Liver (tissue), 9 donors: ENCODE measurements around the gene FOXN3. TPM values are rescaled to one million over a fixed set of nuclear protein-coding genes. Genes with fewer than 3 reads are reported as not detected.

Experiments
- DNase-seq: peaks from one replicate; pipeline ENCODE4 v3.0.0-alpha.2; 2017; ENCODE audit warnings: low spot score
- H3K27ac ChIP-seq, 2 donors: one replicate each; pipeline ENCODE4 v1.7.0; 2013; ENCODE audit warnings: inconsistent platforms in 2 of 2, low read length in 2 of 2, control low read depth in 1 of 2, low read depth in 1 of 2, mild to moderate bottlenecking in 1 of 2
- H3K27me3 ChIP-seq, 4 donors: one replicate each; pipeline versions ENCODE4 v1.6.1 to v1.7.0; 2013; ENCODE audit warnings: low read length in 3 of 4, inconsistent platforms in 1 of 4, mild to moderate bottlenecking in 1 of 4, moderate library complexity in 1 of 4; ENCODE audit not compliant: control insufficient read depth in 4 of 4, insufficient read depth in 4 of 4
- H3K36me3 ChIP-seq, 4 donors: one replicate each; pipeline versions ENCODE4 v1.6.1 to v1.7.0; 2013; ENCODE audit warnings: low read length in 3 of 4, mild to moderate bottlenecking in 3 of 4, low read depth in 1 of 4, moderate library complexity in 1 of 4; ENCODE audit not compliant: control insufficient read depth in 4 of 4, insufficient read depth in 3 of 4
- H3K4me1 ChIP-seq, 4 donors: one replicate each; pipeline versions ENCODE4 v1.6.1 to v1.7.0; 2013; ENCODE audit warnings: low read length in 3 of 4, mild to moderate bottlenecking in 3 of 4, moderate library complexity in 1 of 4; ENCODE audit not compliant: control insufficient read depth in 4 of 4, insufficient read depth in 4 of 4
- H3K4me3 ChIP-seq, 3 donors: one replicate each; pipeline versions ENCODE4 v1.6.1 to v1.7.0; 2013; ENCODE audit warnings: low read length in 3 of 3, control low read depth in 1 of 3, low read depth in 1 of 3, mild to moderate bottlenecking in 1 of 3
- H3K9ac ChIP-seq, 2 donors: one replicate each; pipeline ENCODE4 v1.7.0; 2013; ENCODE audit warnings: low read length in 2 of 2, mild to moderate bottlenecking in 2 of 2, moderate library complexity in 2 of 2, control low read depth in 1 of 2, low read depth in 1 of 2
- H3K9me3 ChIP-seq, 4 donors: one replicate each; pipeline versions ENCODE4 v1.6.1 to v1.7.0; 2013; ENCODE audit warnings: low read length in 3 of 4; ENCODE audit not compliant: control insufficient read depth in 4 of 4
- EGR1 ChIP-seq, 2 donors: IDR thresholded peaks; 2 replicates each; pipeline ENCODE4 v1.6.1; 2016 to 2018; ENCODE audit warnings: antibody characterized with exemption in 2 of 2, low read depth in 2 of 2
- FOXA1 ChIP-seq: IDR thresholded peaks from 2 replicates; pipeline ENCODE4 v1.6.1; 2016; ENCODE audit warnings: antibody characterized with exemption
- FOXA2 ChIP-seq: IDR thresholded peaks from 2 replicates; pipeline ENCODE4 v1.6.1; 2016; ENCODE audit warnings: antibody characterized with exemption
- GABPA ChIP-seq, 2 donors: IDR thresholded peaks in 1 of 2; conservative IDR thresholded peaks in 1 of 2; 2 replicates each; pipeline ENCODE4 v1.6.1; 2016; ENCODE audit warnings: antibody characterized with exemption in 2 of 2, mild to moderate bottlenecking in 1 of 2, moderate library complexity in 1 of 2
- HNF4A ChIP-seq, 2 donors: conservative IDR thresholded peaks; 2 replicates each; pipeline ENCODE4 v1.6.1; 2016; ENCODE audit warnings: antibody characterized with exemption in 2 of 2, mild to moderate bottlenecking in 2 of 2
- HNF4G ChIP-seq: IDR thresholded peaks from 2 replicates; pipeline ENCODE4 v1.6.1; 2016; ENCODE audit warnings: antibody characterized with exemption
- JUND ChIP-seq, 2 donors: IDR thresholded peaks; 2 replicates each; pipeline ENCODE4 v1.6.1; 2016; ENCODE audit warnings: antibody characterized with exemption in 2 of 2
- NR2F2 ChIP-seq: IDR thresholded peaks from 2 replicates; pipeline ENCODE4 v1.6.1; 2016; ENCODE audit warnings: antibody characterized with exemption
- RAD21 ChIP-seq, 2 donors: IDR thresholded peaks; 2 replicates each; pipeline ENCODE4 v1.6.1; 2016; ENCODE audit warnings: antibody characterized with exemption in 2 of 2, mild to moderate bottlenecking in 2 of 2
- RXRA ChIP-seq, 2 donors: IDR thresholded peaks; 2 replicates each; pipeline ENCODE4 v1.6.1; 2017 to 2018; ENCODE audit warnings: antibody characterized with exemption in 2 of 2, mild to moderate bottlenecking in 1 of 2
- SP1 ChIP-seq: IDR thresholded peaks from 2 replicates; pipeline ENCODE4 v1.6.1; 2018; ENCODE audit warnings: antibody characterized with exemption, mild to moderate bottlenecking
- TAF1 ChIP-seq: conservative IDR thresholded peaks from 2 replicates; pipeline ENCODE4 v1.6.1; 2016; ENCODE audit warnings: antibody characterized with exemption, mild to moderate bottlenecking
- YY1 ChIP-seq: IDR thresholded peaks from 2 replicates; pipeline ENCODE4 v1.6.1; 2016; ENCODE audit warnings: antibody characterized with exemption, mild to moderate bottlenecking
- WGBS: extraction: QIAGEN DNeasy Blood & Tissue Kit; methylation state at CpG from one replicate; pipeline ENCODE4 v1.1.7; 2013; 5-methylcytosine and 5-hydroxymethylcytosine counted together
- polyA plus RNA-seq, 2 donors: library from polyadenylated mRNA; stranded (reverse) in 1 of 2; unstranded in 1 of 2; fragments of 200-250 nt in 1 of 2; fragments of >200 nt in 1 of 2; fragmentation: Nextera tagmentation in 1 of 2; extraction: Ambion mirVana in 1 of 2; gene quantifications; one replicate each; pipeline versions ENCODE4 v1.2.1 to v1.2.3, GENCODE V29; 2013 to 2015
- total RNA-seq, 2 donors: library from RNA; depleted of rRNA; stranded (reverse); fragments of >200 nt; gene quantifications; one replicate each; pipeline ENCODE4 v1.2.3, GENCODE V29; 2014
- TF ChIP-seq, protein P1 (sequence below): fragments of 150-350 bp; IDR thresholded peaks from 2 replicates; pipeline ENCODE4 v1.5.1; 2017; ENCODE audit warnings: improper control_type of control experiment, low read depth, low read length; ENCODE audit not compliant: missing input control
- TF ChIP-seq, protein P2 (sequence below): IDR thresholded peaks from 2 replicates; pipeline ENCODE4 v1.6.1; 2016; ENCODE audit warnings: antibody characterized with exemption
- TF ChIP-seq, protein P3 (sequence below): IDR thresholded peaks from 2 replicates; pipeline ENCODE4 v1.6.1; 2016; ENCODE audit warnings: antibody characterized with exemption, mild to moderate bottlenecking
- TF ChIP-seq, protein P4 (sequence below): IDR thresholded peaks from 2 replicates; pipeline ENCODE4 v1.6.1; 2016; ENCODE audit warnings: antibody characterized with exemption
- TF ChIP-seq, protein P5 (sequence below): IDR thresholded peaks from 2 replicates; pipeline ENCODE4 v1.6.1; 2016; ENCODE audit warnings: antibody characterized with exemption
- donor health status: healthy.
- donor health status: healthy.
- donor health status: healthy.
- donor health status: healthy.
- donor health status: healthy.

The FOXN3 gene
- total and polyA plus RNA-seq, 4 donors, result 17.8 to 44.8 (median 35.3) TPM

DNA sequence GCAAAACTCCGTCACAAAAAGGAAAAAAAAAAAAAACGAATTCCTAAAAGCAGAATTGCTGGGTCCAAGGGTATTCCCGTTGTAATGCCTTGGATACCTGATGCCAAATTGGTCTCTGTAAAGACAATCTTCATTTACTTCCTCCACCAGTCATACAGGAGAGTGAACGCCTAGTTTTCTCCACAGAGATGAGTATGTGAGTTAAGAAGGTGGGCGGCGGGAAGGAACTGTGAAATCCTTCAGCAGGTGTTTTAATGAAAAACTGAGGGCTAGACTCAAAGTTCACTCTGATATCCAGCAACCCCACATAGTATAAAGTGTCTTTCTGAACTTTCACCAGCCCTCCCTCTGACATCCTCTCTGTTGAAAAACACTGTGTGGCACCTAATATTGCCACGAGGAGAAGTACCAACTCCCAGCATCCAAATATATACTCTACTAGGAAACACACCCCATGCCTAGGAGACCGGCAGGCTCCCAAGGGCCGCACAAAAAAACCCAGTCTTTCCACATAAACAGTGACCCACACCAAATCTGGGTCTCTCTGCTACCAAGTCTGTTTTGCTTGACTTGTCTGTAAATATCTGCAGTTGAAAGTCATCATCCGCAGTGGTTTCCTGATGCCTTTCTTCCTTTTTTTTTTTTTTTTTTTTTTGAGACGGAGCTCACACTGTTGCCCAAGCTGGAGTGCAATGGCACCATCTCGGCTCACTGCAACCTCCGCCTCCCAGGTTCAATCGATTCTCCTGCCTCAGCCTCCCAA lies 30.3 kb upstream of the FOXN3 start:
- no peak for TF ChIP-seq EGR1 (IDR thresholded peaks at IDR 0.05; ENCODE audit: low read depth in 2 of 2)
- no peak for TF ChIP-seq GABPA (IDR thresholded peaks at IDR 0.05 in 1 of 2, conservative IDR thresholded peaks at IDR 0.05 in 1 of 2)
- TF ChIP-seq, protein P1, sequence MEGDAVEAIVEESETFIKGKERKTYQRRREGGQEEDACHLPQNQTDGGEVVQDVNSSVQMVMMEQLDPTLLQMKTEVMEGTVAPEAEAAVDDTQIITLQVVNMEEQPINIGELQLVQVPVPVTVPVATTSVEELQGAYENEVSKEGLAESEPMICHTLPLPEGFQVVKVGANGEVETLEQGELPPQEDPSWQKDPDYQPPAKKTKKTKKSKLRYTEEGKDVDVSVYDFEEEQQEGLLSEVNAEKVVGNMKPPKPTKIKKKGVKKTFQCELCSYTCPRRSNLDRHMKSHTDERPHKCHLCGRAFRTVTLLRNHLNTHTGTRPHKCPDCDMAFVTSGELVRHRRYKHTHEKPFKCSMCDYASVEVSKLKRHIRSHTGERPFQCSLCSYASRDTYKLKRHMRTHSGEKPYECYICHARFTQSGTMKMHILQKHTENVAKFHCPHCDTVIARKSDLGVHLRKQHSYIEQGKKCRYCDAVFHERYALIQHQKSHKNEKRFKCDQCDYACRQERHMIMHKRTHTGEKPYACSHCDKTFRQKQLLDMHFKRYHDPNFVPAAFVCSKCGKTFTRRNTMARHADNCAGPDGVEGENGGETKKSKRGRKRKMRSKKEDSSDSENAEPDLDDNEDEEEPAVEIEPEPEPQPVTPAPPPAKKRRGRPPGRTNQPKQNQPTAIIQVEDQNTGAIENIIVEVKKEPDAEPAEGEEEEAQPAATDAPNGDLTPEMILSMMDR, result no peak
- TF ChIP-seq JUND (IDR thresholded peaks at IDR 0.05), result no peak
- TF ChIP-seq HNF4A (conservative IDR thresholded peaks at IDR 0.05), result no peak
- TF ChIP-seq RXRA (IDR thresholded peaks at IDR 0.05), result no peak
- TF ChIP-seq RAD21 (IDR thresholded peaks at IDR 0.05), result no peak
- no peak for TF ChIP-seq FOXA2
- peaks cover 1 to 15% (median 12%) of the 10 kb centered on the region in 4 donors for H3K4me1 ChIP-seq
- H3K27ac ChIP-seq, result no peak overlapping the region
- no peaks in the 10 kb centered on the region for H3K27me3 ChIP-seq
- no peaks in the 10 kb centered on the region for H3K36me3 ChIP-seq
- H3K9me3 ChIP-seq, result no peaks in the 10 kb centered on the region
- 88% methylated on average over 14 of the region's 14 CpGs for WGBS
- no peak overlapping the region for H3K4me3 ChIP-seq
- no peak overlapping the region for H3K9ac ChIP-seq
- DNase-seq, result no peak

DNA sequence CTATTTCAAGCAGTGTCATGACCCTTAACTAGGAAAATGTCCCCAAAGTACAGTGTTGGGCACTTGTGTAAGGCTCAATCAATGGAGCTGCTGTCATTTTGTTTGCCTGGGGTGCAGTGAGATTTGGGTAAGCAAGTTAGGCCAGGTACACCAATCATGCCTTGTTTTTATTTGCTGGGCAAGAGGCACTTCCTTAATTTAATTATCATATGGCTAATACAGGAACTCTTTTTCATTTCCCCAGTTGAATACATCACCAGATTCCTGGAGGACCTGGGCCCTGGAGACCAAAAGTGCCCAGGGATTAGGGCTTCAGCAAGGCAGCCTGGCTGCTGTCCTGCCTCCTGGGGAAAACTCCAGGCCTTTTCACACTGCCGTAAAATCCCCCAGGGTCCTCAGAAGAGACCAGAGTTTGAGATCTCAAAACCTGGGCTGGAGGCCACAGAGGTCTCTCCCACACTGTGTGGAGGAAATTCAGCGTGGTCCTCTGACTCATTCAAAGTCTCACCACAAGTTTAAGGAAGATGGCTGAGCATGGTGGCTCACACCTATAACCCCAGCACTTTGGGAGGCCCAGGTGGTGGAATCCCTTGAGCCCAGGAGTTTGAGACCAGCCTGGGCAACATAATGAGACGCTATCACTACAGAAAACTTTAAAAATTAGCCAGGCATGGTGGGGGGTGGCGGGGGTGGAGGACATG lies 28.4 kb upstream of the FOXN3 start:
- no peak overlapping the region for H3K27ac ChIP-seq
- no peaks in the 10 kb centered on the region for H3K36me3 ChIP-seq
- H3K9me3 ChIP-seq, result no peaks in the 10 kb centered on the region
- H3K4me3 ChIP-seq, result no peak overlapping the region
- WGBS, result 68% methylated on average over 4 of the region's 4 CpGs
- TF ChIP-seq FOXA1 (no peak), RXRA (IDR thresholded peaks at IDR 0.05) (no peak), EGR1 (IDR thresholded peaks at IDR 0.05; ENCODE audit: low read depth in 2 of 2) (no peak), SP1 (no peak), JUND (IDR thresholded peaks at IDR 0.05) (no peak), FOXA2 (no peak), HNF4G (no peak), NR2F2 (no peak), HNF4A (conservative IDR thresholded peaks at IDR 0.05) (no peak), TAF1 (no peak), YY1 (no peak), RAD21 (IDR thresholded peaks at IDR 0.05) (no peak), GABPA (IDR thresholded peaks at IDR 0.05 in 1 of 2, conservative IDR thresholded peaks at IDR 0.05 in 1 of 2) (no peak)
- TF ChIP-seq, protein P2, sequence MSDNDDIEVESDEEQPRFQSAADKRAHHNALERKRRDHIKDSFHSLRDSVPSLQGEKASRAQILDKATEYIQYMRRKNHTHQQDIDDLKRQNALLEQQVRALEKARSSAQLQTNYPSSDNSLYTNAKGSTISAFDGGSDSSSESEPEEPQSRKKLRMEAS, result no peak
- TF ChIP-seq, protein P3, sequence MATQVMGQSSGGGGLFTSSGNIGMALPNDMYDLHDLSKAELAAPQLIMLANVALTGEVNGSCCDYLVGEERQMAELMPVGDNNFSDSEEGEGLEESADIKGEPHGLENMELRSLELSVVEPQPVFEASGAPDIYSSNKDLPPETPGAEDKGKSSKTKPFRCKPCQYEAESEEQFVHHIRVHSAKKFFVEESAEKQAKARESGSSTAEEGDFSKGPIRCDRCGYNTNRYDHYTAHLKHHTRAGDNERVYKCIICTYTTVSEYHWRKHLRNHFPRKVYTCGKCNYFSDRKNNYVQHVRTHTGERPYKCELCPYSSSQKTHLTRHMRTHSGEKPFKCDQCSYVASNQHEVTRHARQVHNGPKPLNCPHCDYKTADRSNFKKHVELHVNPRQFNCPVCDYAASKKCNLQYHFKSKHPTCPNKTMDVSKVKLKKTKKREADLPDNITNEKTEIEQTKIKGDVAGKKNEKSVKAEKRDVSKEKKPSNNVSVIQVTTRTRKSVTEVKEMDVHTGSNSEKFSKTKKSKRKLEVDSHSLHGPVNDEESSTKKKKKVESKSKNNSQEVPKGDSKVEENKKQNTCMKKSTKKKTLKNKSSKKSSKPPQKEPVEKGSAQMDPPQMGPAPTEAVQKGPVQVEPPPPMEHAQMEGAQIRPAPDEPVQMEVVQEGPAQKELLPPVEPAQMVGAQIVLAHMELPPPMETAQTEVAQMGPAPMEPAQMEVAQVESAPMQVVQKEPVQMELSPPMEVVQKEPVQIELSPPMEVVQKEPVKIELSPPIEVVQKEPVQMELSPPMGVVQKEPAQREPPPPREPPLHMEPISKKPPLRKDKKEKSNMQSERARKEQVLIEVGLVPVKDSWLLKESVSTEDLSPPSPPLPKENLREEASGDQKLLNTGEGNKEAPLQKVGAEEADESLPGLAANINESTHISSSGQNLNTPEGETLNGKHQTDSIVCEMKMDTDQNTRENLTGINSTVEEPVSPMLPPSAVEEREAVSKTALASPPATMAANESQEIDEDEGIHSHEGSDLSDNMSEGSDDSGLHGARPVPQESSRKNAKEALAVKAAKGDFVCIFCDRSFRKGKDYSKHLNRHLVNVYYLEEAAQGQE, result no peak
- TF ChIP-seq, protein P4, sequence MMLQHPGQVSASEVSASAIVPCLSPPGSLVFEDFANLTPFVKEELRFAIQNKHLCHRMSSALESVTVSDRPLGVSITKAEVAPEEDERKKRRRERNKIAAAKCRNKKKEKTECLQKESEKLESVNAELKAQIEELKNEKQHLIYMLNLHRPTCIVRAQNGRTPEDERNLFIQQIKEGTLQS, result no peak
- TF ChIP-seq, protein P1, result no peak
- TF ChIP-seq, protein P5, sequence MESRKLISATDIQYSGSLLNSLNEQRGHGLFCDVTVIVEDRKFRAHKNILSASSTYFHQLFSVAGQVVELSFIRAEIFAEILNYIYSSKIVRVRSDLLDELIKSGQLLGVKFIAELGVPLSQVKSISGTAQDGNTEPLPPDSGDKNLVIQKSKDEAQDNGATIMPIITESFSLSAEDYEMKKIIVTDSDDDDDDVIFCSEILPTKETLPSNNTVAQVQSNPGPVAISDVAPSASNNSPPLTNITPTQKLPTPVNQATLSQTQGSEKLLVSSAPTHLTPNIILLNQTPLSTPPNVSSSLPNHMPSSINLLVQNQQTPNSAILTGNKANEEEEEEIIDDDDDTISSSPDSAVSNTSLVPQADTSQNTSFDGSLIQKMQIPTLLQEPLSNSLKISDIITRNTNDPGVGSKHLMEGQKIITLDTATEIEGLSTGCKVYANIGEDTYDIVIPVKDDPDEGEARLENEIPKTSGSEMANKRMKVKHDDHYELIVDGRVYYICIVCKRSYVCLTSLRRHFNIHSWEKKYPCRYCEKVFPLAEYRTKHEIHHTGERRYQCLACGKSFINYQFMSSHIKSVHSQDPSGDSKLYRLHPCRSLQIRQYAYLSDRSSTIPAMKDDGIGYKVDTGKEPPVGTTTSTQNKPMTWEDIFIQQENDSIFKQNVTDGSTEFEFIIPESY, result no peak
- no peaks in the 10 kb centered on the region for H3K4me1 ChIP-seq
- no peak overlapping the region for H3K9ac ChIP-seq
- DNase-seq, result no peak
- H3K27me3 ChIP-seq, result no peaks in the 10 kb centered on the region
